SKM-1 treated with dmso at 0.1 percent for 144 hours (cell line): Measurements from ENCODE around the gene RPL6.
"Not testable (repeated sequence)": the region's sequence is repeated elsewhere in the genome, so short reads cannot be mapped to it uniquely, and the experiment has no call there.

Experiments
- DNase-seq: peaks from one replicate; lab custom pipeline; 2025; ENCODE audit not compliant: unreplicated experiment; lab: John Stamatoyannopoulos, UW

Gene RPL6

DNA sequence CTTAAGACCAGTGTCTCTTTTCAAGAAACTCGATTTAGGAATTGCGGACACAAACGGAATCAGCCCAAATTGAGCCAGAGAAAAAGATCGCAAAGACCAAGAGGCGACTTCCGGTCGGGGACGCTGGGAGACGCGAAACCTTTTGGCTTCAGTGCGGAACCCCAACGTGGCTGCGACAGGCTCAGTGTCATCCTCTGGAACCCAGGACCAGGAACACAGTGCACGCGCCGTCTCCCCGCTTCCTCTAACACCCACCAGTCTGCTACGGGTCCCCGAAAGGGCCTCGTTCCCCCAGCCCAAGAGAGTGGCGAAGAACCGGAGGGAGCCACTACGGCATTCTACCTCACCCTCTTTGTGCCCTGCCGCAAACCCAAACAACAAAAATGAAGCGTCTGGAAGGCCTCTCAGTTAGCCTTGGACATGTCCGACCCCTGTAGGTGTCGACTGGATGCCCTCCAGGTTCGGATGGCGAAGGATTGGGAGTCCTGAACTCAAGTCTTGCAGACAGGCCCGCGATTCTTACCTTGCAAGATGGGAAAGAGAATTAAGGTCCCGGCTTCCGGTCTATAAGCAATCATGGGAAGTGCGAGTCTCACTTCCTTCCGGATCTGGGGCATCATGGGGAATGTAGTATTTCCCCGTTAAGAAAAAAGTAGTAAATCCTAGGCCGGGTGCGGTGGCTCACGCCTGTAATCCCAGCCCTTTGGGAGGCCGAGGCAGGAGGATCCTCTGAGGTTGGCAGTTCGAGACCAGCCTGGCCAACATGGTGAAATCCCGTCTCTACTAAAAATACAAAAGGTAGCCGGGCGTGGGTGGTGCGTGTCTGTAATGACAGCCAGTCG, at the start of gene RPL6:
Gene RPL6 (minus strand): TSS at position 542 of the 842 bp plus-strand sequence. CDS start 949 bp downstream, outside the sequence.
- DNase-seq = peak; percentile 82

DNA sequence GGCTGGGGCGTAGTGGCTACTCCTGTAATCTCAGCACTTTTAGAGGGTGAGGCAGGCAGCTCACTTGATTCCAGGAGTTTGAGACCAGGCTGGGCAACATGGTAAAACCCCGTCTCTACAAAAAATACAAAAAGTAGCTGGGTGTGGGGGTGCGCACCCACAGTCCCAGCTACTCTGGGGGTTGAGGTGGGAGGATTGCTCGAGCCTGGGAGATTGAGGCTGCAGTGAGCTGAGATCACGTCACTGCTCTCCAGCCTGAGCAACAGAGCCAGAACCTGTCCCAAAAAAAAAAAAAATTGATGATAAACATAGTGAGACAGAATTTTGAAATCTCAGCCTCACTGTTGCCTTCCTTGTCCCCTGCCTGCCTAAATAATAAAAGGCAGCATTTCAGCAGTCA, 49.3 kb upstream of the RPL6 start:
- DNase-seq = no peak

DNA sequence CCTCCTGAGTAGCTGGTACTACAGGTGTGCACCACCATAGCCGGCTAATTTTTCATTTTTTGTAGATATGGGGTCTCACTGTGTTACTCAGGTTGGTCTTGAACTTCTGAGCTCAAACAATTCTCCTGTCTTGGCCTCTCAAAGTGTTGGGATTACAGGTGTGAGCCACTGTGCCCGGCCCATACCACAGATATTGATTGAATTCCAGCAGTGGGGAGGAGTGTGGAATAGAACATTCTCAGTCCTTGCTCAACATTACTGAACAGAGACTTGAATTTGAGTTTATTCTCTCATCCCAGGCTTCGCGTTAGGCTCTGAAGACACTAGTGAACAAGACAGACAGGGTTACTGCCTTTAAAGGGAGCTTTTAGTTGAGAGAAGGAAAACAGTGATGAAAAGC, 48.9 kb upstream of the RPL6 start:
- no peak for DNase-seq

DNA sequence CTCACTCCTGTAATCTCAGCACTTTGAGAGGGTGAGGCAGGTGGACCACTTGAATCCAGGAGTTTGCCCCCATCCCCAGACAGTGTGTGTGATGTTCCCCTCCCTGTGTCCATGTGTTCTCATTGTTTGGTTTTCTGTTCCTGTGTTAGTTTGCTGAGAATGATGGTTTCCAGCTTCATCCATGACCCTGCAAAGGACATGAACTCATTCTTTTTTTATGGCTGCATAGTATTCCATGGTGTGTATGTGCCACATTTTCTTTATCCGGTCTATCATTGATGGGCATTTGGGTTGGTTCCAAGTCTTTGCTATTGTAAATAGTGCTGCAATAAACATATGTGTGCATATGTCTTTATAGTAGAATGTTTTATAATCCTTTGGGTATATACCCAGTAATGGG, 47.7 kb upstream of the RPL6 start:
- DNase-seq = not testable (repeated sequence)

DNA sequence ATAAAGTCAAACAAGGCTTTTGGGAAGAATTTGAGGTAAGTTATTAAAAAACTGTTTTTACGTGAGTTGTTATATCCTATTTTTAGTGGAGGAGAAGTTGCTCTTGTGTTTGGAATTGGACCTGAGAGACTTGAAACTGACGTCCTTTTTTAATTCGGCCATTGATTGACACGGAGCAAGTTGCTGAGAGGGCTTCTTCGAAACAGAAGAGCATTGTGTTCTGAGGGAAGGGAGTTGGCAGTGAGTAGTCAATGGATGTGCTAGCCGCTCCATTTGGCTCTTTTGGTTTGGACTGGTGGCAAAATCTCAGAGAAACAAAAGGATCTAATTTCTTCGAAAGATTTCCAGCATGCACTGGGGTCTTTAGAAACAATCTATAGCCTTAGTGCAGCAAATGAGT, 46.6 kb upstream of the RPL6 start:
- DNase-seq = no peak

DNA sequence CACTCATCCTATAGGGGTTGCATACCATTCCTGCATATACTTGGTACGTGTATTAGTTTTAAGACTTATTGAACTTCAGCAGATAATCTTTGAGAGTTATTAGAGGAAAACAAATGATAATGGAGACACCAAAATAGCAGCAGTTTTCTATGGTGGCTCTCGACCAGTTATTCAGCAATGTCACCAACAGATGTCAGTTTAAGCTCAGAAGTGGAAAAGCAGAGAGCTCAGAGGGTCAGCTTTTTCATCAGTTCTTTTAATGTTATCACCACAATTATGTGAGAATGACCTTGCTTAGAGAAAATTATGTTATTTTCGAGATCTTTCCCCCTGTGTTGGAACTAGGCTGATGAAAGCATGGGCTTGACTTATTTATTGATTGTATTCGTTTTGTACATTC, 41.3 kb upstream of the RPL6 start:
- no peak for DNase-seq

DNA sequence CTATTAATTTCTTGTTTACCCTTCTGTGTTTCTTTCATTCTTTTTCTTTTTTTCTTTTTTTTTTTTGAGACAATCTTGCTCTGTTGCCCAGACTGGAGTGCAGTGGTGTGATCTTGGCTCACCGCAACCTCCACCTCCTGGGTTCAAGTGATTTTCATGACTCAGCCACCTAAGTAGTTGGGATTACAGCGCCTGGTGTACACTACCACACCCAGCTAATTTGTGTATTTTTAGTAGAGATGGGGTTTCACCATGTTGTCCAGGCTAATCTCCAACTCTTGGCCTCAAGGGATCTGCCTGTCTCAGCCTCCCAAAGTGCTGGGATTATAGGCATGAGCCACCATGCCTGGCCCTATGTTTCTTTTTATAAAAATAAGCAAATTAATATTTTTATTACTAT, 38.8 kb upstream of the RPL6 start:
- not testable (repeated sequence) for DNase-seq

DNA sequence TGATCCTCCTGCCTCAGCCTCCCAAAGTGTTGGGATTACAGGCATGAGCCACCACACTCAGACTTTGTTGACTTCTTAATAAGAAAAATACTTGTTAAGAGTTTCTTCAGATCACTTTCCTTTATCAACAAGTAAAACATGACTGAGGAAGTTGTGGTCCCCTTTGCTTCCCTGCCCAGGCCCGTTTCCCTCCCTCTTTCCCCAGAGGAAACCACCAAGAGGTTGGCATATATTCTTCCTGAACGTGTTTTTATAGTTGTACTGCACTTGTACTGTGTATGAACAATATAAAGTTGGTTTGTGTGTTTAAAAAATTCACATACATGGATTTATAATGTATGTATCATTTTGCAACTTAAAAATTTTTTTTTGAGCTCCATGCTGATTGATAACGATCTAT, 37.7 kb upstream of the RPL6 start:
- DNase-seq = no peak

DNA sequence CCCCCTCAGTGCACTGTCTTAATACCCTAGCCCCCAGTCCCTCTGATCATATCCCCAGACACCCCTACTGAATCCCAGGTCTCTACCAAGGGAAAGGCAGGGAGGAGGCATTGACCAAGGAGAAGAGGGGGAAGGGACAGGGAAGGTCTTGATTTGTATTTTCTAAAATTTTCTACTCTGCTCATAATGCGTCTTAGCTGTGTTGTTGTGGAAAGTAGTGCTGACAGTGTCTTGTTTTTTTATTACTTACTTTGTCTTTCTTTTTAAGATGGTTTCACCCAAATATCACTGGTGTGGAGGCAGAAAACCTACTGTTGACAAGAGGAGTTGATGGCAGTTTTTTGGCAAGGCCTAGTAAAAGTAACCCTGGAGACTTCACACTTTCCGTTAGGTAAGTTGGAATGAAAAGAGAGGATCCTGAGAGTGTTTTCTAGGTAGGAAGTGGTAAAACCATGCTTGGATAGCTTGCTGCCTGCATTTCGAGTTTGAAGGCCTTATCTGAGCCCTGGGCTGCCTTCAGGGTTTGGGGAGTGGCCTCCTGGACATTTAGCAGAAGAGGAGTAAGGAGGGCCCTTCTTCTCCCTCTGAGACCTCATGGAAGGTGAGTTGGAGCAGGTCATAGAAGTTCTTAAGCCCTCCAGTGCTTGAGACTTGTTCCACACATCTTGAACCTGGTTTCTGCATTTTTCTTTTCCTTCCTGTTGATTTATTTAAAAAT, 36.8 kb upstream of the RPL6 start:
- no peak for DNase-seq

DNA sequence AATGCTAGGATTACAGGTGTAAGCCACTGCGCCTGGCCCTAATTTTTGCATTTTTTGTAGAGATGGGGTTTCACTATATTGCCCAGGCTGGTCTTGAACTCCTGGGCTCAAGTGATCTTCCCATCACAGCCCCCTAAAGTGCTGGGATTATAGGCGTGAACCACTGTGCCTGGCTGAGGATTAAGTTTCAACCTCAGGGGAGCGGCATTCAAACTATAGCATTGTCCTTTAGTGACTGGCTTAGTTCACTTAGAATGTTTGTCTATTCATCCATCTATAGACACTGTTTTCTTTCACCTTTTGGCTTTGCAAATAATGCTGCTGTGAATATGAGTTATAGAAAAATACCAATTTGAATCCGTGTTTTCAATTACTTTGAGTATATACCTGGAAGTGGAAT, 34.5 kb upstream of the RPL6 start:
- DNase-seq = no peak

DNA sequence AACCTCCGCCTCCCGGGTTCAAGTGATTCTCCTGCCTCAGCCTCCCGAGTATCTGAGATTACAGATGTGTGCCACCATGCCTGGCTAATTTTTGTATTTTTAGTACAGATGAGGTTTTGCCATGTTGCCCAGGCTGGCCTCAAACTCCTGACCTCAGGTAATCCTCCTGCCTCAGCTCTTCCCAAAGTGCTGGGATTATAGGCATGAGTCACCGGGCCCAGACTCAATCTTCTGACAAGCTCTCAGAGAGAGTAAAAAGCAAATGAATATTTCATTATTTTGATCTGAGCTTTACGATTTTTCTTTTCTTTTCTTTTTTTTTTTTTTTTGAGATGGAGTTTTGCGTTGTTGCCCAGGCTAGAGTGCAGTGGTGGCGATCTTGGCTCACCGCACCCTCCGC, 31.2 kb upstream of the RPL6 start:
- DNase-seq = not testable (repeated sequence)

DNA sequence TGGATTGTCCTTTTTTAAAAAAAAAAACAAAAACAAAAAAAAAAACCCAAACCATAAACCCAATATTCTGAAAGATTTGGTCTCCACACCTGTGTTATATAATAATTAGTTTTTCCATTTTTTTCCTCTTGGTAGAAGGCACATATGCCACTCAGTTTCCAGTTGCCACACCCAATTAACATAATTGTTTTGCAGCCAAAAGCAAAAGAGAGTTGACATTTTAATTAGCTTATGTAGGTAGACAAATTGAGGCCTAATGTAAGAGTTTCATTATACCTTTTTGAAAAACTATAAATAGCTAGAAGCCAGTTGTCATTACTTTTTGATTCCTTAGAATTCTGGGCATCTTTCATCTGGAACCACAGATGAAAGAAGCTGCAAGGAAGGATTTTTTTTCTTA, 30.4 kb upstream of the RPL6 start:
- DNase-seq = no peak

DNA sequence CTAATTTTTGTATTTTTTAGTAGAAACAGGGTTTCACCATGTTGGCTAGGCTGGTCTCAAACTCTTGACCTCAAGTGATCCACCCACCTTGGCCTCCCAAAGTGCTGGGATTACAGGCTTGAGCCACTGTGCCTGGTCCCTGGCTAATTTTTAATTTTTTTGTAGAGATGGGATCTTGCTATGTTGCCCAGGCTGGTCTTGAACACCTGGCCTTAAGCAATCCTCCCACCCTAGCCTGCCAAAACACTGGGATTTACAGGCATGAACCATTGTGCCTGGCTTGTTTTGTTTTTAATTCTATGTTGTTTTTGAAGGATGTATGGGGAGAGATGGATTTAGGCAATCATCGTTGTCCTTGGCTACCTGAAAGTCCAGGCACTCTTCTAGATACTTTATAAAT, 29.2 kb upstream of the RPL6 start:
- not testable (repeated sequence) for DNase-seq

DNA sequence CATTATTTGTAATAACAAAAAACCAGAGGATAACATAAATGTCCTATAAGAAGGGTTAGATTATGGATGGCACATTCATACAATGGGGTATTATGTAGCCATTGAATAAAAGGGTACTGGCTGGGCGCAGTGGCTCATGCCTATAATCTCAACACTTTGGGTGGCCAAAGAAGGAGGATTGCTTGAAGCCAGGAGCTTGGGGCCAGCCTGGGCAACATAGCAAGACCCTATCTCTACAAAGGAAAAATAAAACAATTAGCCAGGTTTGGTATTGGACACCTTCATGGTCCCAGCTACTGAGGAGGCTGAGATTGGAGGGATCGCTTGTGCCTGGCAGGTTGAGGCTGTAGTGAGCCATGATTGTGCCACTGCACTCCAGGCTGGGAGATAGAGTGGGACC, 24.1 kb upstream of the RPL6 start:
- DNase-seq = no peak

DNA sequence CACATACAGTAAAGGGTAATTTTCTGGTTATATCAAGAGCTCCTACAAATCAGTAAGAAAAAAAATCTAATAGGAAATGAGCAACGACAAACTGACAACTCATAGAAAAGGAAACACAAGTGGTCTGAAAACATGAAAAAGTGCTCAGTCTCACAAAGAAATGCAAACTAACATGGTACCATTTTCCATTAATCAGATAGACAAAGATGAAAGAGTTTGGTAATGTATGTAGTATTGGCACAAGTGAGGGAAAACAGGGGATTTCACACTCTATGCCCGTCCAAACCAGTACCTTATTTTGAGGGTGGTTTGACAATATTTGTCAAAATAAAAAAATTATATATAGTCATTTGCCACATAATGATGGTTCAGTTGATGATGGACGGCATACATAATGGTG, 22.6 kb upstream of the RPL6 start:
- DNase-seq = no peak

DNA sequence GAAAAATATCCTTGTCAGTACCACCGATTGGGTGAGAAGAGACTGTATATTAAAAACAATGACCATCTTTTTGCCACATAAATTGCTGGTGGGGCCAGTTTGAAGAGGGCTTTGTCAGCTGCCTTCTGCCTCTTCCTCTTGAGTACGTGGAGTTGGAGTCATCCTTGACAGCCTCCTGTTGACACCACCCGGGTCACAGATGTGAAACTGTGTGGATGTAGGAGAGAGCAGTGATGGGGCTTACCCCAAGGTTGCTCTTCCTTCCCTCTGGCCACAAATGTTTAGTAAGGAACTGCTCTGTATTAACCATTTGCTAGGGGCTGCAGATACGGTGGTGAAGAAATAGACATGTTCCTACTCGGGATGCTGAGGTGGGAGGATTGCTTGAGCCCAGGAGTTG, 21.5 kb upstream of the RPL6 start:
- DNase-seq = no peak

DNA sequence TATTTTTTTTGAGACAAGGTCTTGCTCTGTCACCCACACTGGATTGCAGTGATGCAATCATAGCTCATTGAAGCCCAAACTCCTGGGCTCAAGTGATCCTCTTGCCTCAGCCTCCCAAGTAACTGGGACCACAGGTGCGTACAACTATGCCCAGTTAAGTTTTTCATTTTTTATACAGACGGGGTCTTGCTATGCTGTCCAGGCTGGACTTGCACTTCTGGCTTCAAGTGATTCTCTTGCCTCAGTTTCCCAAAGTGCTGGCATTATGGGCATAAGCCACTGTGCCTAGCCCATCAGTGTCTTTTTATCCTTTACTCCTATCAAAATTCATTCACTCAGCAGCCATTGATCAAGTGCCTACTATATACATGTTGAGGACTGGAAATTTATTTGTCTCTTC, 18.4 kb upstream of the RPL6 start:
- no peak for DNase-seq

DNA sequence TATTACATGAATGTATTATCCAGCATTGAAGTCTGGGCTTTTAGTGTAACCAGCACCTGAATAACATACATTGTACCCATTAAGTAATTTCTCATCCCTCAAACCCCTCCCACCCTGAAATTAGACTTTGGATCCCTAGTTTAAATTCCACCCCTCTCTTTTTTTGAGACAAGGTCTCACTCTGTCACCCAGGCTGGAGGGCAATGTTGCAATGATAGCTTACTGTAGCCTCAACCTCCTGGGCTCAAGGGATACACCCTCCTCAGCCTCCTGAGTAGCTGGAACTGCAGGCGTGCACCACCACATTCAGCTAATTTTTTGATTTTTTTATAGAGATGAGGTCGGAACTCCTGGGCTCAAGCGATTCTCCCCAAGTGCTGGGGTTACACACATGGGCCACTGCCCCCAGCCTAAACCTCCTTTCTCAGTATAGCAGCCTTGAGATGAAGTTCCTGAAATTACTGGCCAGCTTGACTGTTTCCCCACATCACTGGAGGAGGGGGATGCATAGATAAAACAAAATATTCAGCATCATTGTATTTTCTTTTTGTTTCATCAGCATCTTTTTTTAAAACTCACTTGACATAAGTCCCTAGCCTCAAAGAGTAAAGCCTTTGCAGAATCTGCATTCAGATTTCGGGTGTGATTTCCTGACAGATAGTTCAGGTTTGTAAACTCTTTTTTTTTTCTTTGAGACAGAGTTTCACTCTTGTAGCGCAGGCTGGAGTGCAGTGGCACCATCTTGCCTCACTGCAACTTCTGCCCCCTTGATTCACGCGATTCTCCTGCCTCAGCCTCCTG, 16.4 kb upstream of the RPL6 start:
- DNase-seq = no peak

DNA sequence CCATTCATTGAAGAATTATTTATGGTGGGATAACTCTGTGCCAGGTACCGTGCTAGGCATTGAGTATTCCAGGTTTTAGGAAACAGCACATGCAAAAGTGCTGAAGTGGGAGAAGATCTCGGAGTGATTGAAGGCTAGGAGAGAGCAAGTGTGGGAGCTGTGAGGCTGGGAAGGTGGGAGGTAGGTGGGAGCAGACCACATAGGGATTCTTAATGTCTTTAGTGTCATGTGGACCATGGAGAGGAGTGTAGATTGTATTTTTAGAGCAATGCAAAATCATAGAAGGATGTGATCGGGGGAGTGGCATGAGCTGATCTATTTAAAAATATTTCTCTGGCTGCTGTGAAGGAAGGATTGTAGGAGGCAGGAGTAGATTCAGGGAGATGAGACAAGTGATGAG, 14.7 kb upstream of the RPL6 start:
- DNase-seq = no peak

DNA sequence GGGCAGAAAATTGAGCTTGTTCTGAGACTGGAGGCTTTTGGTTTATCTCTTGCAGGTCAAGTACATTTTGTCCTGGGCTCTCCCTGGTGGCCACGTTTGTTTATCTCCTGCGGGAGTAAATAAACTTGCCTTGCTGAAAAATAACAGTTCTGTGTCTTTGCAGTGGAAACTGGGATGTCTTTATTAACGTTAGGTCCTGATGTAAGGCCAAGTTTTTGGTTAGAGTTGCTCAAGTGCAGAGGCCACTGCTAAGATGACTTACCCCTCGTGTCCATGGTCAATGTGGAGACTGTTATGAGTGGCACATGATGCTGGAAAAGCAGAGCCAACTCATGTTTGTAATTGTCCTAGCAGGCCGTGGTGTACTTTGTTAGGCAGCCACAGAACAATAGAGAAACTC, 13.1 kb upstream of the RPL6 start:
- DNase-seq = no peak

DNA sequence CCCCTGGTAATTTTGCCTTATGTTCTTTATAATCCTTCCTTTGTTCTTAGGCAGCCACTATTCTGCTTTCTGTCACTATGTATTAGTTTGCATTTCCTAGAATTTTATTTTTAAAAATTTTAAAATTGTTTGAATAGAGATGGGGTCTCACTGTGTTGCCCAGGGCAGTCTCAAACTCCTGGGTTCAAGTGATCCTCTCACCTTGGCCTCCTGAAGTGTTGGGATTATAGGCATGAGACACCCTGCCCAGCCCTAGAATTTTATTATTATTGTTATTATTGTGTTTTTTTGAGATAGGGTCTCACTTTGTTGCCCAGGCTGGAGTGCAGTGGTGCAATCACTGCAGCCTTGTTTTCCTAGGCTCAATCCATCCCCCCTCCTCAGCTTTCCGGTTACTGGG, 12.0 kb upstream of the RPL6 start:
- no peak for DNase-seq

DNA sequence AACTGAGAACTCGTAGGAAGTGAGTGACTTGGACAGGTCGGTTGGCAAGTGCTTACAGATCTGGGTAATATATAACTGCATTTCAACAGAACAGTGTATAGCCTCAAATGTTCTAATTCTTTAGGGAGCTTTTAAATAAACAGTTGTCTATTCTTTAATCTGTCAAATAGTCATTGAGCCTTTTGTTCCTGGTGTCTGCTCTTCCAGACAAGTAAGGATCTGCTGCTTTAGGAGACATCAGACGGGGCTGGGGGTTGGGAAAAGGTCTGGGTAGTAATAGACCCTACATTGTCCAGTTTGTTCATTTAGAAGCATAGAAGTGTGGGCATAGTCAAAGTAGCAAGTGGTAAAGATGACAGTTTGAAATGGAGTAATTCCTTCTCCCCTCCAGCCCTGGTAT, 11.3 kb upstream of the RPL6 start:
- no peak for DNase-seq
